Measurements from ENCODE around the gene SPANXA1.
"Not testable (repeated sequence)": the region's sequence is repeated elsewhere in the genome, so short reads cannot be mapped to it uniquely, and the experiment has no call there.

- not testable (repeated sequence) for TF ChIP-seq CTCF, POLR2A, POLR2AphosphoS5, EP300 (IDR thresholded peaks at IDR 0.05)
Observed at GRCh38 chrX:141584638-141585037, at the start of gene SPANXA1.

Measured in upper lobe of left lung (tissue), 4 donors.